ENCODE results near the gene TMA16. TPM values are rescaled to one million over a fixed set of nuclear protein-coding genes. Genes with fewer than 3 reads are reported as not detected.
"Not testable (repeated sequence)": the region's sequence is repeated elsewhere in the genome, so short reads cannot be mapped to it uniquely, and the experiment has no call there.

Gene TMA16
- total RNA-seq, 1 donor from 2014 or later: 54.1 TPM

GRCh38 chr4:163528653-163529052 lies 34.2 kb downstream of the TMA16 start:
- peaks cover 10% of the 10 kb centered on the region for H3K4me1 Mint-ChIP-seq
- no peaks in the 10 kb centered on the region for H3K9me3 Mint-ChIP-seq
- peaks cover 78% of the 10 kb centered on the region for H3K36me3 Mint-ChIP-seq (ENCODE audit: low read depth)
- no peak overlapping the region for H3K4me3 Mint-ChIP-seq
- POLR2A ChIA-PET: no interaction called here
- ATAC-seq (ENCODE audit: low read depth) (no peak), DNase-seq (no peak)
- peak overlapping the region; percentile 26 for H3K27ac Mint-ChIP-seq
- no peak for TF ChIP-seq CTCF (IDR thresholded peaks at IDR 0.05)
- CTCF ChIA-PET: interaction anchor here (3.1 kb wide), 1 partner anchor 14 kb away, joined by 11 read pairs; no protein-coding TSS in a partner anchor
- no peaks in the 10 kb centered on the region for H3K27me3 Mint-ChIP-seq
- intact Hi-C loops (cut with micrococcal nuclease): no loop called here

- DNase-seq (no peak), ATAC-seq (ENCODE audit: low read depth) (no peak)
- peaks cover 83% of the 10 kb centered on the region for H3K36me3 Mint-ChIP-seq (ENCODE audit: low read depth)
- CTCF ChIA-PET: interaction anchor here (0.8 kb wide), 1 partner anchor 9 kb away, joined by 3 read pairs; no protein-coding TSS in a partner anchor
- H3K4me3 Mint-ChIP-seq: no peak overlapping the region
- H3K27ac Mint-ChIP-seq: peak overlapping the region; percentile 54
- intact Hi-C loops (cut with micrococcal nuclease): no loop called here
- peaks cover 15% of the 10 kb centered on the region for H3K4me1 Mint-ChIP-seq
- POLR2A ChIA-PET: interaction anchor here (0.9 kb wide), 1 partner anchor 40 kb away, joined by 4 read pairs; the partner anchor contains the start of gene TMA16
- TF ChIP-seq CTCF (IDR thresholded peaks at IDR 0.05): no peak
- H3K9me3 Mint-ChIP-seq: no peaks in the 10 kb centered on the region
- H3K27me3 Mint-ChIP-seq: no peaks in the 10 kb centered on the region
Measured at GRCh38 chr4:163534056-163534455, 39.6 kb downstream of the TMA16 start.

- POLR2A ChIA-PET: interaction anchor here (0.6 to 0.9 kb wide), 3 partner anchors 8 to 175 kb away, joined by 3 to 6 read pairs (median 4); partner anchors contain the start of gene TMA16
- H3K27ac Mint-ChIP-seq: peak overlapping the region; percentile 44
Measured at GRCh38 chr4:163535657-163536056, 41.2 kb downstream of the TMA16 start.

GRCh38 chr4:163536091-163536490 lies 41.6 kb downstream of the TMA16 start:
- Mint-ChIP-seq H3K4me3 (no peak overlapping the region), H3K9me3 (no peaks in the 10 kb centered on the region), H3K27me3 (no peaks in the 10 kb centered on the region), H3K4me1 (peaks cover 19% of the 10 kb centered on the region), H3K36me3 (ENCODE audit: low read depth) (peaks cover 80% of the 10 kb centered on the region), H3K27ac (peak overlapping the region; percentile 0)
- CTCF ChIA-PET: interaction anchor here (0.6 to 7.4 kb wide), 5 partner anchors 11 to 52 kb away, joined by 3 to 37 read pairs (median 3); no protein-coding TSS in a partner anchor
- ATAC-seq (ENCODE audit: low read depth): no peak
- TF ChIP-seq CTCF (IDR thresholded peaks at IDR 0.05): no peak
- intact Hi-C loops (cut with micrococcal nuclease): no loop called here
- no peak for DNase-seq
- POLR2A ChIA-PET: no interaction called here

More at GRCh38 chr4:163535657-163536056, 41.2 kb downstream of the TMA16 start:
- Mint-ChIP-seq H3K27me3 (no peaks in the 10 kb centered on the region), H3K36me3 (ENCODE audit: low read depth) (peaks cover 81% of the 10 kb centered on the region), H3K4me1 (peaks cover 19% of the 10 kb centered on the region), H3K9me3 (no peaks in the 10 kb centered on the region), H3K4me3 (no peak overlapping the region)
- CTCF ChIA-PET: interaction anchor here (0.6 to 1.3 kb wide), 3 partner anchors 12 to 51 kb away, joined by 3 to 6 read pairs (median 3); no protein-coding TSS in a partner anchor
- intact Hi-C loops (cut with micrococcal nuclease): no loop called here
- ATAC-seq (ENCODE audit: low read depth) (peak; percentile 60), DNase-seq (no peak)
- TF ChIP-seq CTCF (IDR thresholded peaks at IDR 0.05): no peak

- DNase-seq (no peak), ATAC-seq (ENCODE audit: low read depth) (no peak)
- peaks cover 18% of the 10 kb centered on the region for H3K4me1 Mint-ChIP-seq
- CTCF ChIA-PET: interaction anchor here (1.3 to 7.4 kb wide), 3 partner anchors 11 to 51 kb away, joined by 3 to 37 read pairs (median 6); no protein-coding TSS in a partner anchor
- peaks cover 72% of the 10 kb centered on the region for H3K36me3 Mint-ChIP-seq (ENCODE audit: low read depth)
- no peaks in the 10 kb centered on the region for H3K27me3 Mint-ChIP-seq
- H3K4me3 Mint-ChIP-seq: no peak overlapping the region
- H3K27ac Mint-ChIP-seq: peak overlapping the region; percentile 30
- TF ChIP-seq CTCF (IDR thresholded peaks at IDR 0.05): no peak
- H3K9me3 Mint-ChIP-seq: no peaks in the 10 kb centered on the region
- intact Hi-C loops (cut with micrococcal nuclease): no loop called here
- POLR2A ChIA-PET: interaction anchor here (4.2 kb wide), 1 partner anchor 43 kb away, joined by 20 read pairs; the partner anchor contains the start of gene TMA16
Measured at GRCh38 chr4:163537114-163537513, 42.6 kb downstream of the TMA16 start.

GRCh38 chr4:163538820-163539219 lies 44.3 kb downstream of the TMA16 start:
- ATAC-seq (ENCODE audit: low read depth); H3K9me3 Mint-ChIP-seq; DNase-seq; intact Hi-C loops (cut with micrococcal nuclease); H3K4me3 Mint-ChIP-seq; H3K27me3 Mint-ChIP-seq: not testable (repeated sequence)
- peaks cover 19% of the 10 kb centered on the region for H3K4me1 Mint-ChIP-seq
- H3K36me3 Mint-ChIP-seq (ENCODE audit: low read depth): peaks cover 58% of the 10 kb centered on the region
- peak overlapping the region; percentile 44 for H3K27ac Mint-ChIP-seq
- ChIA-PET CTCF (interaction anchor here (0.7 to 7.4 kb wide), 6 partner anchors 11 to 208 kb away, joined by 3 to 37 read pairs (median 6); partner anchors contain the start of gene TMA16), POLR2A (interaction anchor here (0.6 to 4.2 kb wide), 2 partner anchors 45 to 373 kb away, joined by 3 to 20 read pairs; partner anchors contain the start of gene TMA16)

All from activated B cell treated with CpG ODN at 0.5 μM for 24 hours (primary cell).